Measurements from ENCODE around the gene FANCE.

GRCh38 chr6:35419961-35420360 lies 32.2 kb upstream of the FANCE start:
- TF ChIP-seq CTCF (IDR thresholded peaks at IDR 0.05) (no peak), POLR2A (IDR thresholded peaks at IDR 0.05) (no peak)
